GM21786 (cell line): Measurements from ENCODE around the gene CTNNBIP1.
A peak's percentile ranks its signal among the peaks of the same experiment; 100 is the strongest.

Source experiments
- ATAC-seq: cut with Tn5 transposase; IDR thresholded peaks from one replicate; pipeline ENCODE4 v1.9.1; 2021; ENCODE audit not compliant: unreplicated experiment

Gene CTNNBIP1

DNA sequence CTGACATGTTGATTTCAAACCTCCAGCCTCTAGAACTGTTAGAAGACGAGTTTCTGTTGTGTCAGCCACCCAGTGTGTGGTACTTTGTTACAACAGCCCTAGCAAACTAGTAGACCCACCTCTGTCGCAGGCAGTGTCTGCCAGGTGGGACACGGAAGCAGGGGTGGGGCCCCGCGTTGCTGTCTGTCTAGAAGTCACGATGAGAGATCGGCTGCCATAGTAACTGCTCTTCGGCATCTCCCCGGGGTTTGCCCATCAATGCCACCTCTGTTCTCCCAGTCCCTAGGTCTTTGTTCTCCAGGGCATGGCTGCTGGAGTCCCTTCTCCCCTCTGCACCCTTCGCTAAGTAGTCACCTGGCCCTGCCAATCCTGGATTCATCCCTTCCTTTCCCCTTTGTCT lies 71.1 kb downstream of the CTNNBIP1 start:
- ATAC-seq = no peak

DNA sequence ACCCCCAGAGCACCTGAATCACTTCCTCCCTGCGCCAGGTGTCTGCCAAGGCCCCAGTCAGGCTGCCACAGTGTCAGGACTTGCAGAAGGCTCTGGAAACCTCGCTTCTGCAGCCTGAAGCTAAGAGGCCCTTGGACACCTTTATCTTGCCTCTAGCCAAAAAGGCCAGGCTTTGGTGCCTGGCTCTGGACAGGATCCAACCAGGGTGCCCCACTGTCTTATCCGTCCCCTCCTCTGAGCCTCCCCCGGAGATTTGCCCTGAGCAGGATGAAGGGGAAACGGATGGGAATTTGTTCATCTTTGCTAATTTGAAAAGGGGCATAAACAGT lies 73.5 kb downstream of the CTNNBIP1 start:
- no peak for ATAC-seq

DNA sequence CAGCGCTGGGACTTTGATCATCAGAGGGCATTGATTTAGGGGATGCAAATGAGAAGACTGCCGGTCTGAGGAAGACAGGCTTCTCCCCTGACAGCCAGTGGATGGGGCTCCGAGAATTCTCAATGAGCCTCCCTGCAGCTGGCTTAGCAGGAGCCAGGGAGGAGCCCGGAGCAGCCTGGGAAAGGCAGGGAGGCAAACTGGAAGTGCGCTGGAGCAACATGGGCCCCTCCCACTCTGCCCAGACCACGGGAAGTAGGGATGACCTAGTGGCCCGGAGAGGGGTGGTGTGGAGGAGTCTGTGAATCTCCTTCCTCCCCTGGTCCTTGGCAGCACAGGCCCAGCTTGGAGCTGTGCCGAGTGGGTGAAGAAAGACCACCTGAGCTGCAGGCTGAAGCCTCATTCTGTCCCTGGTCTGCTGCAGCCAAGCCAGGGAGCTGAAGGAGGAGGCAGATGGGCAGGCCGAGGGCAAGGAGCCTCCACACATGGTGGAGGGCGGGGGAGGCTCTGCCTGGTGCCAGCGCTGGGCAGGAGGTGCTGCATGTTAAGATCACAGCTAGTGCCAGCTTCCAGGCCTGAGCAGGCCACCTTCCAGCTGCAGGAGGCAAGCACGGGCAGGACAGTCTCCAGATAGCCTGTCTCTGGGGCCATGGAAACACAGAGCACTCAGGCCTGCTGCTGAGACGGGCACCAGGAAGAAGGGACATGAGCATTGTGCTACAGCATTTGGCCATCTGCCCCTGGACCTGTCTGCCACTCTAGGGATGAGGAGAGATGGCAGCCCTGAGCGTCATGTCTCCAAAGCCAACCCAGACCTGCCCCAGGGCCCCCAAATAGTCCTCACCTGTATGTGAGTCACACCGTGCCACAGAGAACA lies 74.1 kb downstream of the CTNNBIP1 start:
- no peak for ATAC-seq

DNA sequence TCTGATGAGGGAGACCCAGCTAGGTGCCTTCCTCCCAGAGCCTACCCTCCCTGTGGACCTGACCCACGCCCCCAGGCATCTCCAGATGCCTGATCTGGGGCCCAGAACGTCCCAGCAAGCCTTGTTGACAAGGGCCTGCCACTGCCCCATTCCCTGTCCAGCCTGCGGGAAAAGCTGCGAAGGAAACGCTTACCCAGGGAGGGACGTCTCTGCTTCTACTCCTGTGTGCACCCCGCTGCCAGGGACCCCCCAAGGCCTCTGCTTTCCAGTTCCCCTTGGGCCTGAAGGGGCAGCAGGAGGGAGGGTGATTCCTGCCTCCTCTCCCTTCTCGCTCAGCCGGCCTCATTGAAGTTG lies 74.7 kb downstream of the CTNNBIP1 start:
- no peak for ATAC-seq

DNA sequence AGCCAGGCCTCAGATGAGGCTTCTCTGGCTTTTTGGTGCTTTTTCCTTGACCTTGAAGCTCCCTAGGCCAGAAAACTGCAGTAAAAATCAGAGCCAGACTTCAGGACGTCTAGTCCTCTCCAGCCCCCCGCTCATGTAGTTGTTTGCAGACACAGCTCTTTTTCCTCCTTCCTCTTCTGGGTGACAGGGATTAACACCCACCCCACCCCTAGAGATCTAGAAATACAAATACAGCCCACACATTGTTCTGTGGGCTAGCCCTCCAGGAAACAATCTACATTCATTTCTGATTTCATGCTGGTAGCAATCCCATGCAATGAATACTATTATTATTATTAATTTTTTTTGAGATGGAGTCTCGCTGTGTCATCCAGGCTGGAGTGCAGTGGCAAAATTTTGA lies 76.4 kb downstream of the CTNNBIP1 start:
- no peak for ATAC-seq

DNA sequence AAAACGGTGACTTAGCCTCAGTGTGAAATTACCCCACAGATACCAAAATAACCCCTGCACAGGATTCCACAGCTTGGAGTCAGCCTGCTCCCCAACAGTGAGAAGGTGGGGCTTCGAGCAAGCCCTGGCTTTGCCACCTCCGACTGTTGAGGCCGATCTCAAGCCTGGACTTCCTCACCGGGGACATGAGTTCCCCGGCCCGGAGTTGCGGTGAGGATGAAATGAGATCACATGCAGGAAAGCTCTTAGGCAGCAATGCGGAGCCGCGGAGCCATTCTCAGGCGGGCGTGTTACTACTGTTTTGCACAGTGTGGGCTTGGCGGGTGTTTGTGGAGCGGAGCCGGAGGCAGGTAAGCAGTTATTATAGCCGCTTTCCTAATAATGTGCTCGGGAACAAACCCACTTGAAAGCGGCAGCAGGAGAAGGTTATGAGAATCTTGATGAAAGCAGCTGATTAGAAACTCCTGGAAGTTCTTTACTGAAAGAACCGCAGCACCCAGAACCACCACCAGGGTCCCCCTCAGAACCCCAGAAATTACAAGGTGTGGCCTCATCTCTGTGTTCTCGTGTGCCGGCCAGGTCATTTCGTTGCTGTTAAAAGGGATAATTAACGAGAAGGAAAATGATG lies 82.4 kb downstream of the CTNNBIP1 start:
- no peak for ATAC-seq

DNA sequence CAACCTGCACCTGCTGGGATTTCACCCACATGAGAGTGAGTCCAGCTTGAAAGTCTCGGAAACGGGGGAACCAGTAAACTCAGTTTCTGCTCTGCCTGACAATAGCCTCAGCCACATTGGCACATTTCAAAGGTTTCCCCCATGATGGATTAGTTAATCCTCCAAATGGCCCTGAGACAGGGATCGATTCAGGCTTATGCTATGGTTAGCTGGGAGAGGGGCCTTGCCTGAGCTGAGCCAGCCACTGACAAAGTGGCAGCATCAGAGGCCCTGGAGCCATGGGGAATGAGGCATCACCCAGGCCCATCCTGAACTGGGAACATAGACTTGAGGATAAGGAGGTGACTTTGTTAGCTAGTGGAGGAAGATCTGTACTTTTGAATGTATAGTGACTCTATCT lies 83.5 kb downstream of the CTNNBIP1 start:
- ATAC-seq = no peak

DNA sequence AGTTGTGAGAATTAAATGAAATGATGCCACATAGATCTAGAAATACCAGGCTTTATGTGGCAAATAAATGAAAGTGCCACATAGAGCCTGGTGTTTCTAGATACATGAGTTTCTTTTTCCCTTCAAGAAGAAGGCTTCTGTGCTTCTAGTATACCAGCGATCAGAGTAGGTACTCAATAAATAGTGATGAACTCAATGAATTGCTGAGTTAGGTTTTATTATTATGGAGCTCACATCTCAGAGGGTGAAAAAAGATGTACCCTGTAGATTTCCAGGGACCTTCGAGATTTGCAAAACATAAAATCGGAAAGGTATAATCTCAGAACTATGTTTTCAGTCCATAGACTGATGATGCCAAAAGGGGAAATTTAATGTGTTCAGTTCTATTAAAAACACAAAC lies 84.0 kb downstream of the CTNNBIP1 start:
- no peak for ATAC-seq

DNA sequence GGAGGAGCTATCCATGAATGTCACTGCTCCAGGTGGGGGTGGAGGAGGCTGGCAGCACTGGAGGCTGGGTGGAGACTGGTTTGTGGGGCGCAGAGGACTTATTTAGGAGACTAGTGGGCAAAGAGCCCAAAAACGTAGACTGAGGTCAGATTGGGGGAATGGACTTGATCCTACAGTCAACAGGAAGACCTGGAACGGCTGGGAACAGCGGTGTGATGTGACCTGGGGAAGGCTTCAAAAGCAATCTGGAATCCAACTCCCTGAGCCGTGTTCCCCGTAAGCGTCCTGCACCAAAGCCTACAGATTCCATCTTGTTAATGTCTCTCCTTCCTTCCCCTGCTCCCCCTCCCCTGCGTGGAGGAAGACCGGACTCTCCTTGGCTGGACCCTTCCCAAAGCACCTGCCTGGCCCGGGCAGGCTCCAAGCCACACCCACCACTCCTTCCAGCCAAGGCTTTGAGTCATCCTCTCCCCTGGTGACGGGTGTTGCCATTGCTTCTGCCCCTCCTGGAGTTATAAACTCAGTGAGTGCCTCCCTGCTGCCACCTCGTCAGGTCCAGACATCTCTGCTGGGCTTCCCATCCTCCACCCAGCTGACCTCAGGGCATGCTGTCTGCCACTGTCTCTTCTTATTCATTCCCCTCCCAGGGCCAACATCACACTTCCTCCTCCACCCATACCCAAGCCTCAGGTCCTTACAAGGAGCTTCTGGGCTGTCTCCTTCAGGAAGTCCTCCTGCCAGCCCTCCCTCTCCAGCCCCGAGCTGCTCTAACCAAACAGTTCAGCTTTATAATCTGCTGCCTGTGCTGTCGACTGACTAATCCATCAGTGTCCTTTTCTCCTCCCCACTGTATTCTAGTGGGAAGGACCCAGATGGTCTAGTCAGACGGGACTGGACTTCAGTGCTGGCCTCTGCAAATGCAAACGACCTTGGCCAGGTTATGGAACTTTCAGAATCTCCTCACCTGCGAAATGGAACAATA lies 84.7 kb downstream of the CTNNBIP1 start:
- ATAC-seq = no peak

DNA sequence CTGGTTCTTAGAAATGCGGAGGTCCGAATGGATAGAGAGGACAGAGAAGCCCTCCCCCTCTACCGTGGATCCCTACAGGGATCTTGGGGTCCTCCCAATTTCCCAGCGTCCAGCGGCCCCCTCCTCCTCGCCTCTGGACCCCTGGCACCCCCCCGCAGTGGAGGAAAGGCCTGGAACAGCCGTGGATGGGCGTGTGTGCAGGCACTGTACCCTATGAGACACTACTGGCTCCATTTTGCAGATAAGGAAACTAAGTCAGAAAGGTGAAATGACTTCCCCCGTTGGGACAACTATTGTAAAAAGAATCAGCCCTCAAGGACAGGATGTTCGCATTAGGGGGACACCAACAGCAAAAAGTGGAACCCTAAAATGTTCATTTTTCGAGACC lies 85.4 kb downstream of the CTNNBIP1 start:
- ATAC-seq = no peak

DNA sequence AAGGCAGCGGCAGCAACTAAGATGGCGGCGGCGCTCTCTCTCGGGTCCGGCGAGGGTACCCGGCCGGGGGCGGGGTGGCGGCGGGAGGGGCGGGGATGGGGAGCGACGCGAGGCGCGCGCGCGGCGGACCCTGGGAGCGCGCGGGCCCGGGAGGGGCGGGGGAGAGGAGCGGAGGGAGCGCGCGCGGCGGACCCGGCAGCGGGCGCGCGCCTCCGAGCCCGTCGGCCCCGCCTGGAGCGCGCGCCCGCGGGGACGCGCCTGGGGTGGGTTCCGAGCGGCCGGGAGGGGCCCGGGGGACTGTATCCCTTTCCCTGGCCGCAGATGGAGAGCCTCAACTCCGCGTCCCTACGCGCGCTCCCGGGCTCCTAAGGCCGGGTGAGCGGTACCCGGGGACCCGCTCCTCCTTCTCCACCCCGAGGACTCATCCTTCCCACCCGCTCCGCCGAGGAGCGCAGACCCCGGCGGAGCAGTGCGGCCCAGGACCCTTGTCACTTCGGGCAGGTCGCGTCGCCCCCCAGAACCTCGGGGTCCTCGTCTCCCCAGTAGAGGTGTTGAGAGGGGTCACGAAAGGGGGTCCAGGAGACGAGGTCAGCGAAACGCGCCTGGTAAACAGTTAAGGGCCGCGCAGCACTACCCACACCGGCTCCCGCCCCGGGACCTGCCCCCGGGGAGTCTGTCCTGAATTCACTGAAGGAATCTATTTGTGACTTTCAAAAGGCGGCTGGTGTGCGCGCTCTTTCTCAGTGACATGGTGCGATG lies 85.9 kb downstream of the CTNNBIP1 start, which contains the start of gene CLSTN1:
TSS of gene CLSTN1 (minus strand) at position 23 of the 759 bp plus-strand sequence. CDS start 232 bp downstream, outside the sequence.
- peak; percentile 44 for ATAC-seq

DNA sequence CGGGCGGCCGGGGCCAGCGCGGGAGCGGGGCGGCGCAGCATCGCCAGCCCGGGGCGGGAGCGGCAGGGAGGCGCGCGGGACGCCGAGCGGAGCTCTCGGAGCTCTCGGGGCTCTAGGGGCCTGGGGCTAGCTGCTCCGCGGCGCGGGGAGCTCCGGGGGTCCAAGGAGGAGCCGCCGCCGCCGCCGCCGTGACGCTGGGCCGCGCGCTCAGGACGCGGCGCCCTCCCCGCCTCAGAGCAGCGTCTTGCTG lies 86.5 kb downstream of the CTNNBIP1 start:
- no peak for ATAC-seq

DNA sequence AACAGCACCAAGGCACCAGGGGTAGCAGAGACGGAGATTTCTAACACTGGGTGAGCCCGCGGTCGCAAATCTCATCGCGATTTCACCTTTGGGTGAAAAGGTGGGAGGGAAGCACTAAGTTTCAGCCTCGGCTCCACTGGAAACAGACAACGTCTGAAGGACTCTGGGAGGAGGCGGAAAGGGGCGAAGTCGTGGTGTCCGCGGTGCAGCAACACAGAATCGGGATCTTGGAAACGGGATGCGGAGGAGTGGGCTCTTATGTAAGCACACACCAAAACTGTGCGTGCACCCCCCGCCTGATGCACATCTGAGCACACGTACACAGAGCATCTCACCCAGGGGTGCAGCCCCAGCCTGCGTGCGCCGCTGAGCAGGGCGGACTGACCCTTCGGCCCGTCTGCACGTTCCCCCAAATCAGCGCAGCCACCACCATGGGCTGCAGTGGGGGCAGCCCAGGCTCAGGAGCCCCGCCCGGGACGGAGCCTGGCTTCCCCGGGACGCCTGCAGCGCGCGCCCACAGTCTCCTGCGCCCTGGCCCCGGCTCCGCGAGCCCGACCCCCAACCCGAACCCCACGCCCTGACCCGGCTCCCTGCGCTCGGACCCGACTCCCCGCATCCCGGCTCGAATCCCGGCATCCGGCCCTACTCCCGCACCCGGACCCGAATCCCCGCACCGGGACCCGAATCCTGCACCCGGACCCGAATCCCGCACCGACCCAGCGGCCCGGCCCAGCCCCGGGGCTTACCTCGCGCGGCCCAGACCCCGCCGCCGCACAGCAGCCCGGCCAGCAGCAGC lies 87.0 kb downstream of the CTNNBIP1 start:
- ATAC-seq = no peak

DNA sequence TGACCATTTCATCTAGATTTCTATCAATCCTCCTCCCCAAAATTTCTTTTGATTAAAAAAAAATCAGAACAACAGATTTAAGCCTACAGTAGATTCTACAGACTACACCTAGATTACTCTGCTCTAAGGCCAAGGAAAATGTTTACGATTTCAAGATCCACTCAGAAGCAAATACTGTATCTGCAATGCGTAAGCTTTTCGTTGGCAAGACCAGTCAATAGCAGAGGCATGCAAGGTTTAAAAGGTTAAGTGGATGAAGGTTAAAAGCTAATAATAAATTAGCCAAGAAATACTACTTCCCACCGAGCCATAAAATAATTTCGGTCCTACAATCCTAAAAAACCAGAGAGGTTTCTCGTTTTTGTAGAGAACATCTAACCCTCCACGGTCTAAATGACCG lies 87.6 kb downstream of the CTNNBIP1 start:
- ATAC-seq = no peak

DNA sequence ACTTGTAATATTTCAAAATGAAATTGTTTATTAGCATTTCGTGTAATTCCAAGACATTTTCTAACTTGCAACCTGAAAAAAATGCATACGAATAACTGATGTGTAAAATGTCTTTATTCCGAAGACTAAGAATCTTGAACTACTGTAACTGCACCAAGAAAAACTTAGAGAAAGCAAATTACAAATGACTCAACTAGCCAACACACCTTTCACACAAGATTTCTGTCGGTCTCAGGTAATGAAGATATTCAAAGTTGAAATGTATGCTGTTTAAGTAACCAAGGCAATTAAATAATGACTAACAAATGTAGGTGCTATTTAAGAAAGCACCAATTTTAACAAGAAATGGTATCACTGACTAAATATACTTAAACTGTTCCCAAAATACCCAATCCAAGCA lies 88.4 kb downstream of the CTNNBIP1 start:
- no peak for ATAC-seq

DNA sequence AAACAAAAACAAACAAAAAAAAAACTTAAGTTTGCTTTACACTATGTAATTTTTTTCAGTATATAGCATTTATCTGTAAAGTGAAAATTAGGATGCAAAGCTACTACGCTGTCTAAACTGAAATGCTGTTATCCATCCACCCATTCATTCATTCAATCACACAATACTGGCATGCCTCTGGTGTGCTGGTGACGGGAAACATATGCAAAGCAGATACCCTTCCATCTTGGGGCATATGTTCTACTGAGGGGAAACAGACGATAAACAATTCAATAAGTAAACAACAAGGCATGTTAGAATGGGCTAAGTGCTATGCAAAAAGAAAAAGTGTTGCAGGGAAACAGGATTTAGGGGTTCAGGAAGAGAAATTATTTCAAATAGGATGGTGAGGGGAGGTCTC lies 89.5 kb downstream of the CTNNBIP1 start:
- no peak for ATAC-seq

DNA sequence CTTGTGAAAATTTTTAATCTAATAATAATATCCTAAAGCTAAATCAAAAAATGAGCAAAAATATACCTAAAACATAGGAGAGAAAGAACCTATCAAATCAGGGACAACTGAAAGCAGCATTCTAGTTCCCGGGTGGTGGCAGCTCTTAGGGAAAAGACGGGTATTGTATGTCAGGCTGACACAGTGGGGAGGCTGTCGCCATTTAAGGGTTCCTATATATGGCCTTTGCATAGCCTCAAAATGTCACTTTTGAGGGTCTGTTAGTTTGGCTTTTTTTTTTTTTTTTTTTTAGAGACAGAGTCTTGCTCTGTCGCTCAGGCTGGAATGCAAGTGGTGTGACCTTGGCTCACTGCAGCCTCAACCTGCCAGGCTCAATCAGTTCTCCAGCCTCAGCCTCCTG lies 92.3 kb downstream of the CTNNBIP1 start:
- no peak for ATAC-seq

DNA sequence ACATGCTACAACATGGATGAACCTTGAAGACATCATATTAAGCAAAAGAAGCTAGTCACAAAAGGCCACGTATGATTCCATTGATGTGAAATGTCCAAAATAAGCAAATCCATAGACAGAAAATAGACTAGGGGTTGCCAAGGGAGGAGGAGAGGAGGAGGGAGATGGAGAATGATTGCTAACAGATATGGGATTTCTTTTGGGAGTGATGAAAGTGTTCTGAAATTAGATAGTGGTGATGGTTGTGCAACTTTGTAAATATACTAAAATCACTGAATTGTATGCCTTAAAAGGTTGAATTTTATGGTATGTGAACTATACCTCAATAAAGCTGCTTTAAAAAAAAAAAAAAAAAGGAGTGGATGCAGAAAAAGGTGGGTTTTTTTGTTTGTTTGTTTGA lies 93.9 kb downstream of the CTNNBIP1 start:
- no peak for ATAC-seq

DNA sequence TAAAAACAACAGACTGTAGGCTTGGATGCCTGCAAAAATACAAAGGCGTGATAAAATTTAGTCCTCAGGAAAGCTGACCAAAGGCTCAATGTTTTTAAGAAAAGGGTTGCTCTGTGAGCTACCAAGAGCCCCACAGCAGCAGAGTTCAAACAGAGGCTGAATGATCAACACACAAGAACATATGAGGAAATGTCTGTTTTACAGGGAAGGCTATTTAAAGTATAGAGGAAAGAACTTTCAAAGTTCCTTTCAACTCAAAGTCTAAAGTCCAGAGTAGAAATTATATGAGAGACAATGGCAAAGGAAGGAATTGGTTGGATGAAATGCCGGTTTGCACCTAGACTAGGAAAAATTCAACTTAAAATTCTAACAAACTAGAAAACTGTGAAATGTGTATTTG lies 94.9 kb downstream of the CTNNBIP1 start:
- no peak for ATAC-seq

DNA sequence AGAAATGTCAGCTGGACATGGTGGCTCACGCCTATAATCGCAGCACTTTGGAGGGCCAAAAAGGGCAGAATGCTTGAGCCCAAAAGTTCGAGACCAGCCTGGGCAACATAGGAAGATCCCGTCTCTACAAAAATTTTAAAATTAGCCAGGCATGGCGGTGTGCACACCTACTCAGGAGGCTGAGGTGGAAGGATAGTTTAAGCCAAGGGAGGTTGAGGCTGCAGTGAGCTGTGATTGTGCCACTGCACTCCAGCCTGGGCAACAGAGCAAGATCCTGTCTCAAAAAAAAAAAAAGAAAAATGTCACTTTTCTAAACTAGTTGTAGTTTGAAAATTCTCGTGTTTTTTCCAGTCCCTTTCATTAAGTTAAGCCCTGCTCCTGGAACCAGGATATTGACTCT lies 95.5 kb downstream of the CTNNBIP1 start:
- ATAC-seq = no peak
